Ovary (tissue), 10 donors: ENCODE results near the gene LCT. TPM values are rescaled to one million over a fixed set of nuclear protein-coding genes. Genes with fewer than 3 reads are reported as not detected.
"Not testable (repeated sequence)": the region's sequence is repeated elsewhere in the genome, so short reads cannot be mapped to it uniquely, and the experiment has no call there.

Experiments
- DNase-seq, 5 donors: peaks; one replicate each; pipeline ENCODE4 v3.0.0-alpha.2; 2019 to 2020
- H3K27ac ChIP-seq, 2 donors: fragments of 200-600 bp; one replicate each; pipeline versions ENCODE4 v1.5.1 to v1.8.0; 2019 to 2022
- H3K27me3 ChIP-seq: fragments of 200-600 bp; one replicate; pipeline ENCODE4 v1.8.0; 2022
- H3K36me3 ChIP-seq: fragments of 200-600 bp; sonication (generic); one replicate; pipeline ENCODE4 v1.5.1; 2019
- H3K4me1 ChIP-seq: one replicate; pipeline ENCODE4 v1.8.1; 2013; ENCODE audit warnings: mild to moderate bottlenecking, moderate library complexity; ENCODE audit not compliant: insufficient read depth
- H3K4me3 ChIP-seq: fragments of 200-600 bp; sonication (generic); one replicate; pipeline ENCODE4 v1.5.1; 2017
- H3K9me3 ChIP-seq, 2 donors: fragments of 200-600 bp in 1 of 2; sonication (generic) in 1 of 2; one replicate each; pipeline versions ENCODE4 v1.5.1 to v1.8.1; 2013 to 2019; ENCODE audit warnings: mild to moderate bottlenecking in 1 of 2, moderate library complexity in 1 of 2
- EP300 ChIP-seq: sonication (generic); formaldehyde crosslinking; IDR thresholded peaks from one replicate; pipeline ENCODE4 v1.6.1; 2017; ENCODE audit warnings: antibody characterized with exemption
- POLR2A ChIP-seq: fragments of 450-650 bp; IDR thresholded peaks from one replicate; pipeline ENCODE4 v1.6.1; 2017; ENCODE audit warnings: antibody characterized with exemption, mild to moderate bottlenecking, moderate library complexity
- WGBS, 3 donors: extraction: QIAGEN DNeasy Blood & Tissue Kit in 1 of 3; methylation state at CpG; one replicate each; pipeline versions ENCODE4 v1.1.5 to v1.1.7; 2013 to 2017; 5-methylcytosine and 5-hydroxymethylcytosine counted together
- intact Hi-C, 4 donors: fragments of 100-400 bp; cut with DNase I; formaldehyde crosslinking; loops; one replicate each; pipeline versions ENCODE4 v1.11.0 to v1.15.1; 2022 to 2023
- long read RNA-seq, 3 donors: library from polyadenylated mRNA in 2 of 3; unstranded in 2 of 3; transcript quantifications; one replicate each; pipeline ENCODE4 v2.0.0 and lab custom pipeline, GENCODE V29; 2021 to 2026
- polyA plus RNA-seq, 2 donors: library from polyadenylated mRNA; stranded (reverse); fragments of 200-250 nt in 1 of 2; fragments of 350-450 nt in 1 of 2; fragmentation: Illumina TruSeq in 1 of 2; extraction: RNeasy Lipid Tissue Mini Kit (QIAGEN cat#74804) in 1 of 2; gene quantifications; one replicate each; pipeline ENCODE4 v1.2.3, GENCODE V29; 2013 to 2014
- total RNA-seq, 7 donors: library from RNA; depleted of rRNA in 2 of 7; stranded (reverse); fragments of >200 nt in 2 of 7; fragmentation: NEBNext Ultra II Directional in 3 of 7; extraction: Animal tissue kit (Norgen Biotek cat#: 25700) in 3 of 7; gene quantifications; one replicate each; pipeline versions ENCODE4 v1.1.0 to v1.2.4, GENCODE V29; 2016 to 2023
- TF ChIP-seq, protein P1 (sequence below), 3 donors: fragments of 450-650 bp in 2 of 3; fragments of 200-600 bp in 1 of 3; IDR thresholded peaks; one replicate each; pipeline versions ENCODE4 v1.5.1 to v1.8.0; 2016 to 2022; ENCODE audit warnings: antibody characterized with exemption in 3 of 3, mild to moderate bottlenecking in 1 of 3
- donor health status: DM: no; HTN: no; CAD: no; lungs with moderate emphysema.
- donor health status: DM: no; HTN: no; CAD: no.
- donor health status: Bipolar disorder and iron deficiency.
- donor health status: DM: yes; HTN: yes; CAD: no.
- donor health status: DM: no; HTN: no; CAD: no.
- donor health status: DM: yes; HTN: yes; CAD: no.

Gene LCT
- under 1 TPM in 1 of 7 donors, not detected in 6; 0.12 TPM for total RNA-seq
- not detected for polyA plus RNA-seq
- long read RNA-seq, donor 1, result 0 reads
- long read RNA-seq, donor 2, result 0 reads
- long read RNA-seq, donor 3, partial matches to known transcripts, result 0 of 1 reads
- long read RNA-seq, donor 3, other reads (novel, unspliced or antisense), result 1 of 1 reads

DNA sequence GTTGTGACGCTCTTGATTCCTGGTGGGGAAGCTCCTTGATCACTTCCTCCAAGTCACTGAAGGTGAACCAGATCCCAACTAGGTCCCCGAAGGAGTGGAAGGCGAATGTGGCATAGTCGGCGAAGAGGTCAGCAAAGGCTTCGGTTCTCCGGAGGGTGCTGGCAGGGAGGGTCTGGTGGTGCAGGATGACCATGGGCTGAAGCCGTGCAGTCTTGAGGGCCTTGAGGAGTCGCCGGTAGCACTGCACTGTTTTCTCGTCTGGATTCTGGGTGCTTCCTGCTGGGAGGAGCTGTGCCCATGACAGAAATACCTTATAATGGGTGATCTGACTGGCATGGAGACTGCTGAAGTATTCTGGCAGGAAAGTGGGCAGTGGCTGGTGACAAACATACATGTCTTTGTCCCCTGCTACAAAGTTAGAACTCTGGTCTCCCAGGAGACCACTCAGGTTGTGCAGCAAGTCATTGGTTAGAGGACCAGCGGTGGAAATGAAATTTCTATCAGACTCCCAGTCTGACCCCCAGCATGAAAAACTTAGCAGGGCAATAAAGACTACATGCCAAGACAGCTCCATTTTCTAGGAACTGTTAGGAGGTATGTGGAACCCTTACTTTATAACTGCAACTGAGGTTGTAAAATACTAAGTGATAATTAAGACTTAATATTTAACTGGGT, at the start of gene LCT:
LCT (minus strand) TSS at position 589 of the 675 bp plus-strand sequence; CDS start at position 574, 15 bp downstream.
- Histone ChIP-seq H3K27ac (no peak within 1 kb of the TSS), H3K9me3 (no peaks in the 10 kb centered on the region), H3K36me3 (no peaks in the 10 kb centered on the region), H3K4me1 (peaks cover 3% of the 10 kb centered on the region), H3K4me3 (no peak within 1 kb of the TSS), H3K27me3 (no peaks in the 10 kb centered on the region)
- DNase-seq, result no peak
- intact Hi-C loops, result no loop called here
- WGBS, 3 donors, result 93% methylated on average over 12 of the region's 12 CpGs
- TF ChIP-seq EP300 (no peak), POLR2A (no peak)
- TF ChIP-seq, protein P1, sequence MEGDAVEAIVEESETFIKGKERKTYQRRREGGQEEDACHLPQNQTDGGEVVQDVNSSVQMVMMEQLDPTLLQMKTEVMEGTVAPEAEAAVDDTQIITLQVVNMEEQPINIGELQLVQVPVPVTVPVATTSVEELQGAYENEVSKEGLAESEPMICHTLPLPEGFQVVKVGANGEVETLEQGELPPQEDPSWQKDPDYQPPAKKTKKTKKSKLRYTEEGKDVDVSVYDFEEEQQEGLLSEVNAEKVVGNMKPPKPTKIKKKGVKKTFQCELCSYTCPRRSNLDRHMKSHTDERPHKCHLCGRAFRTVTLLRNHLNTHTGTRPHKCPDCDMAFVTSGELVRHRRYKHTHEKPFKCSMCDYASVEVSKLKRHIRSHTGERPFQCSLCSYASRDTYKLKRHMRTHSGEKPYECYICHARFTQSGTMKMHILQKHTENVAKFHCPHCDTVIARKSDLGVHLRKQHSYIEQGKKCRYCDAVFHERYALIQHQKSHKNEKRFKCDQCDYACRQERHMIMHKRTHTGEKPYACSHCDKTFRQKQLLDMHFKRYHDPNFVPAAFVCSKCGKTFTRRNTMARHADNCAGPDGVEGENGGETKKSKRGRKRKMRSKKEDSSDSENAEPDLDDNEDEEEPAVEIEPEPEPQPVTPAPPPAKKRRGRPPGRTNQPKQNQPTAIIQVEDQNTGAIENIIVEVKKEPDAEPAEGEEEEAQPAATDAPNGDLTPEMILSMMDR (IDR thresholded peaks at IDR 0.05), result no peak

DNA sequence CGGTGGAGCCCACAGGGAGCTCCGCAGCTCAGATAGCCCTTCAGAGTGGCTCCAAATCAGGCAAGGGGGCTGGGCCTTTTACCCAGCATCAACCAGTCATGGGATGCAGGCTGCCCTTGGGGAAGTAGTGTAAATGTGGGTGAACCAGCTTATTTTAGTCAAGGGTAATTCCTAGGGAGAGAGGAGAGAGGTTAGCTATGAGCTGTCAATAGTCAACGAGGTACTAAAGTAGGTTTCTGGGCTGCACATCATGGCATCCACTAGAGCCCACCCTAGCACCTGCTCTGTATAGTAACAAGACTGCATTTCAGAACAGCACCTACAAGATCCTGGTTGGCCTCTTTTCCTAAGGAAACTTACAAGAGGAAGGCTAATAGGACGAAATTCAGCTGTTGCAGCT, 48.7 kb upstream of the LCT start:
- TF ChIP-seq, protein P1 (IDR thresholded peaks at IDR 0.05), result no peak
- TF ChIP-seq POLR2A (no peak), EP300 (no peak)
- WGBS, 3 donors, result 90 to 92% (median 92%) methylated on average over 4 of the region's 4 CpGs
- intact Hi-C loops, result no loop called here

DNA sequence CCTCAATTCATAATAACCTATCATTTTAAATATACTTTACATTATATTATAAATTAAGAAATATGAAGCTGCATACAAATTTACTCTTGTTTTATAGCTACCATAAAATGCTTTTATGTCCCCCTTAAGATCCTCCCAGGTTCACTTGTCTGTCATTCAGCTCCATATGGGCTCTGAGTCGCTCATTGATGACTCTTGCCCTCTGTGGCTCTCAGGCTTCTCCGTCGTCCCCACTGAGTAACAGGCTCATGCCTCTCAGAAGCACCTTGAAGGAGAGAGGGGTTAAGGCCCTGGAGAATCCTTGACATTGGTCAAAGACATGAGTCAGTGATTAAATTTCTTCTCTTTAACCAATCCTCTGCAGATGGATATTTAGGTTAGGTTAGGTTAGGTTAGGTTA, 45.4 kb upstream of the LCT start:
- DNase-seq, result no peak
- no peak overlapping the region for H3K4me3 ChIP-seq
- no peak overlapping the region for H3K27ac ChIP-seq
- H3K9me3 ChIP-seq, result no peaks in the 10 kb centered on the region
- H3K4me1 ChIP-seq, result no peaks in the 10 kb centered on the region
- TF ChIP-seq EP300, result no peak
- TF ChIP-seq, protein P1 (IDR thresholded peaks at IDR 0.05), result no peak
- no peak for TF ChIP-seq POLR2A
- no peaks in the 10 kb centered on the region for H3K27me3 ChIP-seq
- intact Hi-C loops, result no loop called here
- no peaks in the 10 kb centered on the region for H3K36me3 ChIP-seq
- 49 to 64% (median 58%) methylated on average over 3 of the region's 3 CpGs for WGBS, 3 donors

More for the DNA sequence above, 48.7 kb upstream of the LCT start:
- H3K27ac ChIP-seq, result no peak overlapping the region
- H3K27me3 ChIP-seq, result no peaks in the 10 kb centered on the region
- no peak overlapping the region for H3K4me3 ChIP-seq
- no peaks in the 10 kb centered on the region for H3K36me3 ChIP-seq
- no peak for DNase-seq
- H3K9me3 ChIP-seq, result no peaks in the 10 kb centered on the region
- no peaks in the 10 kb centered on the region for H3K4me1 ChIP-seq

DNA sequence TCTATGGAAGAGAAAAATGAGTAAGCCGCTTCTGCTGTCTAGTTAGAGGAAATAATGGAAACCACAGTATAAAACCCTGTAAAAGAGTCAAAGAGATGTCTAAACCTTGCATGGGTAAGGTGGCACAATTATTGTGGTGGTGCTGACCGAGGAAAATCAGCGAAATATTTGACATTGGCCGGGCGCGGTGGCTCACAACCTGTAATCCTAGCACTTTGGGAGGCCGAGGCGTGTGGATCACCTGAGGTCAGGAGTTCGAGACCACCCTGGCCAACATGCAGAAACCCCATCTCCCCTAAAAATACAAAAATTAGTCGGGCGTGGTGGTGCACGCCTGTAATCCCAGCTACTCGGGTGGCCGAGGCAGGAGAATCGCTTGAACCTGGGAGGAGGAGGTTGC, 39.8 kb upstream of the LCT start:
- peak overlapping the region; percentile 89 for H3K4me3 ChIP-seq
- not testable (repeated sequence) for H3K27me3 ChIP-seq, H3K36me3 ChIP-seq, H3K4me1 ChIP-seq, H3K9me3 ChIP-seq, H3K27ac ChIP-seq
- intact Hi-C loops, result loop anchor here in 2 of 4 donors (10.0 kb wide), 2 partner anchors 108 to 862 kb away; partner anchors contain the start of gene DARS1 (in 1 of the 2)
- DNase-seq, result peak in 3 of 5 donors; percentile 36 to 45 (median 37)
- 84 to 87% (median 84%) methylated on average over 15 of the region's 15 CpGs for WGBS, 3 donors
